ENCODE data around the gene GGTA1.
A peak's percentile ranks its signal among the peaks of the same experiment; 100 is the strongest.

GGTA1 gene

GRCh38 chr9:121499427-121500164 lies at the start of gene GGTA1:
TSS of gene GGTA1 (minus strand) at chr9:121499844. CDS start at chr9:121467922, 31,922 bp downstream.
- Histone ChIP-seq H3K4me2 (ENCODE audit: low read length) (no peak within 1 kb of the TSS), H3K36me3 (ENCODE audit: control insufficient read depth, low read length) (no peaks in the 10 kb centered on the region), H3K79me2 (ENCODE audit: control insufficient read depth, low read length) (no peaks in the 10 kb centered on the region), H3K27me3 (ENCODE audit: control insufficient read depth, low read length) (peaks cover 34% of the 10 kb centered on the region), H3K27ac (ENCODE audit: low read depth, low read length) (no peak within 1 kb of the TSS), H3K4me1 (ENCODE audit: control insufficient read depth, low read length) (peaks cover 10% of the 10 kb centered on the region), H4K20me1 (ENCODE audit: control insufficient read depth, insufficient read depth, low read depth, low read length) (no peaks in the 10 kb centered on the region), H3F3A (ENCODE audit: control insufficient read depth, insufficient read depth) (no peaks in the 10 kb centered on the region), H3K4me3 (ENCODE audit: low read length) (no peak within 1 kb of the TSS), H3K9me2 (replicated peaks; ENCODE audit: control insufficient read depth, low read length) (no peaks in the 10 kb centered on the region), H3K9me3 (ENCODE audit: control insufficient read depth, insufficient read depth, low read length) (peaks cover 8% of the 10 kb centered on the region; the same call in 1 of the 2 replicates)
- TF ChIP-seq, protein P1, sequence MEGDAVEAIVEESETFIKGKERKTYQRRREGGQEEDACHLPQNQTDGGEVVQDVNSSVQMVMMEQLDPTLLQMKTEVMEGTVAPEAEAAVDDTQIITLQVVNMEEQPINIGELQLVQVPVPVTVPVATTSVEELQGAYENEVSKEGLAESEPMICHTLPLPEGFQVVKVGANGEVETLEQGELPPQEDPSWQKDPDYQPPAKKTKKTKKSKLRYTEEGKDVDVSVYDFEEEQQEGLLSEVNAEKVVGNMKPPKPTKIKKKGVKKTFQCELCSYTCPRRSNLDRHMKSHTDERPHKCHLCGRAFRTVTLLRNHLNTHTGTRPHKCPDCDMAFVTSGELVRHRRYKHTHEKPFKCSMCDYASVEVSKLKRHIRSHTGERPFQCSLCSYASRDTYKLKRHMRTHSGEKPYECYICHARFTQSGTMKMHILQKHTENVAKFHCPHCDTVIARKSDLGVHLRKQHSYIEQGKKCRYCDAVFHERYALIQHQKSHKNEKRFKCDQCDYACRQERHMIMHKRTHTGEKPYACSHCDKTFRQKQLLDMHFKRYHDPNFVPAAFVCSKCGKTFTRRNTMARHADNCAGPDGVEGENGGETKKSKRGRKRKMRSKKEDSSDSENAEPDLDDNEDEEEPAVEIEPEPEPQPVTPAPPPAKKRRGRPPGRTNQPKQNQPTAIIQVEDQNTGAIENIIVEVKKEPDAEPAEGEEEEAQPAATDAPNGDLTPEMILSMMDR (IDR thresholded peaks at IDR 0.05; ENCODE audit: low read depth, low read length, poor library complexity, severe bottlenecking), result no peak
- TF ChIP-seq EZH2phosphoT487 (IDR thresholded peaks at IDR 0.05; ENCODE audit: borderline replicate concordance, low read length), result no peak

GRCh38 chr9:121548666-121549065 lies 49.0 kb upstream of the GGTA1 start:
- H3F3A ChIP-seq (ENCODE audit: control insufficient read depth, insufficient read depth), result no peaks in the 10 kb centered on the region
- H3K9me2 ChIP-seq (replicated peaks; ENCODE audit: control insufficient read depth, low read length), result no peaks in the 10 kb centered on the region
- no peak overlapping the region for H3K4me3 ChIP-seq (ENCODE audit: low read length)
- peaks cover 5% of the 10 kb centered on the region; the same call in 1 of the 2 replicates for H3K27me3 ChIP-seq (ENCODE audit: control insufficient read depth, low read length)
- no peak overlapping the region for H3K4me2 ChIP-seq (ENCODE audit: low read length)
- no peaks in the 10 kb centered on the region for H4K20me1 ChIP-seq (ENCODE audit: control insufficient read depth, insufficient read depth, low read depth, low read length)
- H3K36me3 ChIP-seq (ENCODE audit: control insufficient read depth, low read length), result no peaks in the 10 kb centered on the region
- H3K27ac ChIP-seq (ENCODE audit: low read depth, low read length), result no peak overlapping the region
- no peaks in the 10 kb centered on the region for H3K79me2 ChIP-seq (ENCODE audit: control insufficient read depth, low read length)
- TF ChIP-seq, protein P1 (IDR thresholded peaks at IDR 0.05; ENCODE audit: low read depth, low read length, poor library complexity, severe bottlenecking), result no peak
- TF ChIP-seq EZH2phosphoT487 (IDR thresholded peaks at IDR 0.05; ENCODE audit: borderline replicate concordance, low read length), result no peak
- H3K4me1 ChIP-seq (ENCODE audit: control insufficient read depth, low read length), result peaks cover 6% of the 10 kb centered on the region
- H3K9me3 ChIP-seq (ENCODE audit: control insufficient read depth, insufficient read depth, low read length), result no peaks in the 10 kb centered on the region

- Histone ChIP-seq H3F3A (ENCODE audit: control insufficient read depth, insufficient read depth) (no peaks in the 10 kb centered on the region), H3K9me2 (replicated peaks; ENCODE audit: control insufficient read depth, low read length) (no peaks in the 10 kb centered on the region), H3K4me3 (ENCODE audit: low read length) (no peak overlapping the region), H3K27ac (ENCODE audit: low read depth, low read length) (no peak overlapping the region), H3K27me3 (ENCODE audit: control insufficient read depth, low read length) (peaks cover 5% of the 10 kb centered on the region; the same call in 1 of the 2 replicates), H3K36me3 (ENCODE audit: control insufficient read depth, low read length) (no peaks in the 10 kb centered on the region), H3K4me1 (ENCODE audit: control insufficient read depth, low read length) (peaks cover 5% of the 10 kb centered on the region), H4K20me1 (ENCODE audit: control insufficient read depth, insufficient read depth, low read depth, low read length) (no peaks in the 10 kb centered on the region), H3K9me3 (ENCODE audit: control insufficient read depth, insufficient read depth, low read length) (no peaks in the 10 kb centered on the region), H3K4me2 (ENCODE audit: low read length) (peak overlapping the region; percentile 22; the same call in 1 of the 2 replicates), H3K79me2 (ENCODE audit: control insufficient read depth, low read length) (no peaks in the 10 kb centered on the region)
- TF ChIP-seq, protein P1 (IDR thresholded peaks at IDR 0.05; ENCODE audit: low read depth, low read length, poor library complexity, severe bottlenecking), result peak; percentile 92
- TF ChIP-seq EZH2phosphoT487 (IDR thresholded peaks at IDR 0.05; ENCODE audit: borderline replicate concordance, low read length), result no peak
These were observed 46.3 kb upstream of the GGTA1 start for GRCh38 chr9:121545875-121546423.

All from DOHH2 (cell line).